GM03348 (cell line): ENCODE measurements around the gene C11orf68.
"Not testable (repeated sequence)": the region's sequence is repeated elsewhere in the genome, so short reads cannot be mapped to it uniquely, and the experiment has no call there.

Source experiments
- DNase-seq: peaks from one replicate; pipeline ENCODE4 v3.0.0; 2012; ENCODE audit warnings: low spot score

Gene C11orf68

GRCh38 chr11:65912845-65913244, 6.0 kb downstream of the C11orf68 start:
- peak; percentile 54 for DNase-seq

GRCh38 chr11:65911682-65912568, 6.9 kb downstream of the C11orf68 start:
- DNase-seq = peak; percentile 84

- DNase-seq = no peak
These were observed 11.0 kb downstream of the C11orf68 start for GRCh38 chr11:65907878-65908277.

GRCh38 chr11:65906602-65907001, 12.3 kb downstream of the C11orf68 start:
- DNase-seq = no peak

GRCh38 chr11:65903715-65904114, 15.1 kb downstream of the C11orf68 start:
- DNase-seq = no peak

- peak; percentile 81 for DNase-seq
These were observed 15.8 kb downstream of the C11orf68 start for GRCh38 chr11:65903068-65903481.

- no peak for DNase-seq
These were observed 18.0 kb downstream of the C11orf68 start for GRCh38 chr11:65900899-65901180.

- DNase-seq = peak; percentile 94
These were observed 18.6 kb downstream of the C11orf68 start, which contains the start of gene FOSL1 for GRCh38 chr11:65900125-65900898. TSS of gene FOSL1 (minus strand) at chr11:65900388. CDS start at chr11:65900339, 49 bp downstream.

GRCh38 chr11:65899356-65900124, 19.3 kb downstream of the C11orf68 start:
- DNase-seq = peak; percentile 90

- no peak for DNase-seq
These were observed 20.1 kb downstream of the C11orf68 start for GRCh38 chr11:65898656-65899355.

GRCh38 chr11:65897020-65897471, 21.8 kb downstream of the C11orf68 start:
- DNase-seq = no peak

- DNase-seq = no peak
These were observed 22.5 kb downstream of the C11orf68 start for GRCh38 chr11:65896034-65896999.

GRCh38 chr11:65895482-65895981, 23.3 kb downstream of the C11orf68 start:
- DNase-seq = no peak

GRCh38 chr11:65894034-65894591, 24.7 kb downstream of the C11orf68 start:
- DNase-seq = no peak

GRCh38 chr11:65892661-65893317, 26.1 kb downstream of the C11orf68 start:
- DNase-seq = no peak

- DNase-seq = not testable (repeated sequence)
These were observed 26.7 kb downstream of the C11orf68 start for GRCh38 chr11:65892137-65892540.

GRCh38 chr11:65891219-65892136, 27.4 kb downstream of the C11orf68 start:
- no peak for DNase-seq
